ENCODE data around the gene KRTAP2-2.

GRCh38 chr17:41020336-41020735, 34.7 kb downstream of the KRTAP2-2 start:
- no peak for TF ChIP-seq CTCF (conservative IDR thresholded peaks at IDR 0.05; ENCODE audit: low read depth, low read length)
- TF ChIP-seq RAD21 (IDR thresholded peaks at IDR 0.05; ENCODE audit: low read length) = no peak
- no peak for TF ChIP-seq POLR2A (IDR thresholded peaks at IDR 0.05; ENCODE audit: low read depth, low read length)
- no peak for TF ChIP-seq CHD1 (IDR thresholded peaks at IDR 0.05; ENCODE audit: low read depth, low read length)
- TF ChIP-seq USF2 (IDR thresholded peaks at IDR 0.05; ENCODE audit: low read depth, low read length) = no peak
- TF ChIP-seq CEBPB (IDR thresholded peaks at IDR 0.05; ENCODE audit: low read depth, low read length) = no peak
- TF ChIP-seq MXI1 (IDR thresholded peaks at IDR 0.05; ENCODE audit: borderline replicate concordance, low read depth, low read length) = no peak

Data from IMR-90 (cell line).